Measurements from ENCODE around the gene GSTO1.
"Not testable (repeated sequence)": the region's sequence is repeated elsewhere in the genome, so short reads cannot be mapped to it uniquely, and the experiment has no call there.

The GSTO1 gene

DNA sequence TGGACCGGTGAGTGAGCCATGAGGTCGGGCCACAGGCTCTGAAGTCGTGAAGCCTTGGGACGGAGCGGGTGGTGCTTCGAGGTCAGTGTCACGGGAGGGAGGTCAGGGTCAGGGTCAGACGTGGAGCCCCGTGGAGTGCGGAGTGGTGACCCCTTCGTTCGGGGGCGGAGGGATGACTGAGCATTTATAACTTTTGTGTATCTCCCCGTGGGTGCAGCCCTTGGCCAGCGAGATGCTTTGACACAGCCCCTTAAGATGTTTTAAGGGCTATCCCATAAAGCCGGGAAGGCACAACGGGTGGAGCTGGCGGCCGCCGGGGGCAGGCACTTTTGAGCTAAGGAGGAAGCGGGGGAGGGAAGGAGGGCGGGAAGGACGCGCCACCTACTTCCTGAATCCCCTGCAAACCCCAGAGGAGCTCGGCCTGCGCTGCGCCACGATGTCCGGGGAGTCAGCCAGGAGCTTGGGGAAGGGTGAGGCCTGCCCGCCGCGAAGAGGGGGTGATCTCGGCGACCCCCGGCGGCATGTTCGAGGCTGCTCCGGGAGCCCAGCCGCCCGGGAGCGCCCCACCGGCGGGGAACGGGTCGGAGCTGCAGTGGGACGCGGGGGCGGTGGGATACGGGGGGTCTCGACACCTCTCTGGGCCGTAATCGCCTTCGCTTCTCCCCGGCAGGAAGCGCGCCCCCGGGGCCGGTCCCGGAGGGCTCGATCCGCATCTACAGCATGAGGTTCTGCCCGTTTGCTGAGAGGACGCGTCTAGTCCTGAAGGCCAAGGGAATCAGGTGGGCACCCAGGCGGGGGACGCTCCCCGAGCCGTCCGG lies at the start of gene GSTO1:
GSTO1 (plus strand) TSS at position 400 of the 818 bp plus-strand sequence; CDS start at position 437, 37 bp downstream.
- DNase-seq, result peak; percentile 77

- DNase-seq, result no peak
Observed at GRCh38 chr10:104208730-104209129, 46.0 kb upstream of the GSTO1 start.

GRCh38 chr10:104209575-104210198 lies 45.0 kb upstream of the GSTO1 start:
- peak; percentile 38 for DNase-seq

- no peak for DNase-seq
Observed at GRCh38 chr10:104216631-104217030, 38.1 kb upstream of the GSTO1 start.

DNA sequence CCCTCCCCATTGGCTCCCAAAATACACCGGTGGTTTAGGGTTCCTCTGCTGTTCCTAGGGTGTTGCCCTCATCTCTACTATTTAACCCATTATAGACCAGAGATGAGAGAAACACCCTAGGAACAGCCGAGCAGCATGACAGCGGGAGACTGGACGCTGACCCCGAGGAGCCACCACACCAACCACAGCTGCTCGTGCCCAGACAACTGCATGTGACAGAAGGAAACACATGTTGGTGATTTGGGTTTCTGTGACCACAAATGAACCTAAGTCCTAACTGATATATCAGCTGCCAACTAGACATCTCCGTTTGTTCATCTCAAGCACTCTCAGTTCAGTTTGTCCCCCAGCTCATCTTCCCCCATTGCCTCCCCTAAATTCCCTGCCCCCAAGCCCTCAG lies 35.9 kb upstream of the GSTO1 start:
- no peak for DNase-seq

DNA sequence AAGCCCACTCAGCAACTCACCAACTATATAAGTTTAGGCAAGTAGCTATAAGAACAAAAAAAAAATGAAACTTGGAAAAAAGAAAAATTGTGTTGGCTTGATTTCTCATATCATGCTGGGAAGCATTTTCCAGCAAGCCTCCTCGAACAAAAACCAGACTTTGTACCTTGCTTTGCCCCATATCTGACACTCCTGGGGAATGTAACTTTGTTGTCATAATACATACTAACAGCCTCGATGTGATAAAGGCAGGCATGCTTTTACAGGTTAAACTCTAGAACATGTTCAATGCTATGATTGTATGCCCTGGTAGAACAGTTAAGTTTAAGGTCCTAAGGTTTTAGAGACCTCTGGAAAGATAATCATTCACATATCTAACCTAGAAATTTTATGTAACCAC lies 34.2 kb upstream of the GSTO1 start:
- DNase-seq, result no peak

GRCh38 chr10:104223304-104223703 lies 31.4 kb upstream of the GSTO1 start:
- DNase-seq, result no peak

DNA sequence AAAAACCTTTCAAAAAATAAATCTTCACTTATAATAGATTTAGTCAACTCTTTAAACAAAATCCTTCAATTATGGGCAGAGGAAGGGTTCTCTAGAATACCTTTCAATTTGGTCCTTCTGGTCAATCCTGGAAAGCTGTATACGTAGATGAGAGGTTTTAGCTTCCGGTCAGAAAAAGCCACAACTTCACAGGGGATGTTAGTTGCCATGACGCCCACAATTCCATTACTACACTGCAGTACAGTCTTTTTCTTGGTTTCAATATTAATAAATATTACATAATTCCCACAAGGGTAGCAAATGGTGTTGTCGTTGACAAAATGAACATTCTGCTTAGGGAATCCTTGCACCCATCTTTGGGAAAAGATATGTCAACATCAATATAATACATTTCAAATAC lies 24.2 kb upstream of the GSTO1 start:
- no peak for DNase-seq

DNA sequence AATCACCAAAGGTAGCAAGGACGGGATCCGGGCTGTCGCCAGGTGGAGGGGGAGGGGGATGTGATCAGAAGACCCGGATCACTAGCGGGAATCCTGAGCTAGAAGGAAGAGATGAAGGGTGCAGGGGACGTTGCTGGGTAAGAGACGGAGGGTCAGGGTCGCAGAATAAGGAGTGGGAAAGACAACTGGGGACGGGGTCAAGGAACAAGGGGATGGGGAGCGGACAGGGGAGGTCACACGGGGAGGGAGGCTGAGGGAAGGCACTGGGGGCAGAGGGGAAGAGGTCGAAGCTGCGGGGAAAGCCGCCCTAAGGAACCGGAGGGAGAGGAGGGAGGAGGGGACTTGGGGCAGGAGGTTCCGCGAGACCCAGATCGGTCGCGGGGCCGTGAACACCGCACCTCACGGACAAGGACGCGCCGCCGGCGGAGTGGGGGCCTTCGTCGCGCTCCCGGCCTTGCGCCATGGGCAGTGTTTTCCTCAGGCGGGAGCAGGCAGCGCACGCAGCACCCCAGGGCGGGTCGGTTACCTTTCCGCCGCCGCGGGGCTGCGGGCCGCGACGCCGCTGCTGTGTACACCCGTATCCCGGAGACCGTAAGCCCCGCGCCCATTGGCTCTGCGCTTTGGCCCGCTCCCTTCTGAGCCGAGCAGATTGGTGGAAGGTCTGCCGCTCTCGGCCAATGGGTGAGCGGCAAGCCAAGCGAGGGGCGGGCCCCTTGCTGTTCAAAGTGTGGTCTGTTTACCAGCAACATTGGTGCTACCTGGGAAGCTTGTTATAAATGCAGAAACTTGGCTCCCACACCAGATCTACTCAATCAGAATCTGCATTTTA lies 22.7 kb upstream of the GSTO1 start, which contains the start of gene CFAP43:
CFAP43 (minus strand) TSS at position 581 of the 829 bp plus-strand sequence; CDS start at position 463, 118 bp downstream.
- DNase-seq, result peak; percentile 94

- no peak for DNase-seq
Observed at GRCh38 chr10:104232613-104233102, 22.0 kb upstream of the GSTO1 start.

- DNase-seq, result no peak
Observed at GRCh38 chr10:104233817-104234216, 20.9 kb upstream of the GSTO1 start.

DNA sequence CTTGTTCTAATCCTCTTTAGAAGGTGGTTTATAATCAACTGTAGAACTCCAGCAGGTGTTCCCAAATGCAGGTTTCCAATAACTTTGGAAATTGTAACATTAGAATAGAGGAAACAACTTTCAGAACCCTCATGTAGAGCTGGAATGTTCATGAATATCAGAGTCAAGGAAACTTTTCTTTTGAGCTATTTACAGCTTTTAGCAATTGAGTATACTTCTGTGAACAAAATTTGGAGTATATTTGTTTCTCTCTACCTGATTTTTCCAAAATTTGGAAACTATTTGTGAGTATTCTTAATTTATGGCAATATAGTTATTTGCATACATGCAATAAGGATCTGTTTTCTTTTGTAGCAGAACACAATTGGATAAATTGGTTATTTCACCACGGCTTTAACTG lies 19.8 kb upstream of the GSTO1 start:
- no peak for DNase-seq

DNA sequence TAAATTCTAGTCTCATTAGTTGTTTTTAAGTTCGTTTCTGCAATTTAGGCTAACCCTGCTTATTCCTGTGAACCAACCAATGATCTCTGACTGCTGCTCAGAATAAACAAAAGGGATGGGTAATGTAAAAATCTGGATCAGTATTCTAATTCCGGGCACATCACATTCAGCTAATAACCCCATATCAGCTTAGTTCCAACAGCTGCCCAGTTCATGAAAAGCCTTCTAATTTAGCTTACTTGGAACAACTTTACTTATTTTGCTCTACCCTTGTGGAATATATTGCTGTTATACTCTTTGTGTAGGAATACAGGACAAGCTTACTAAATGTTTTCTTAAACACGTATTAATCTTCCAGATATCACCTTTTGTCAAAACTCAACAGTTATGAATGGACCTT lies 18.9 kb upstream of the GSTO1 start:
- no peak for DNase-seq

DNA sequence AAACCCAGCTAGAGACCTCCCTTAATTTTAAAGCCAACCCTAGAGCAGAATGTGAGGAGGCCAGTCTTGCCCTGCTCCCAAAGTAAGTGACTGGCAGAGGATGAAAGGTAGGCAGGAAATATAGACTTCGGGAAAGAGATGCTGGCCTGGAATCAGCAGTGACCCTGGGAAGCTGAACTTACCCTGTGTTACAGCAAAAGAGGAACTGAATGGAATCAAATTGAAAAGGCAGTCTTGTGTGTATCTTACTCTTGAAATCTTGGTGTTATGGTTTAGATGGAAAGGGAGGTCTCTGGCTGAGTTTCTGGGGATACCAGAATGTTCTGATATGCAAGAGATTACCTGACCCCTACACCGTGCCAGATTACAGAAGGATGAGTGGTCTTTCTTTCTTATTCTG lies 14.6 kb upstream of the GSTO1 start:
- no peak for DNase-seq

GRCh38 chr10:104242545-104242944 lies 12.1 kb upstream of the GSTO1 start:
- DNase-seq, result no peak

- not testable (repeated sequence) for DNase-seq
Observed at GRCh38 chr10:104243009-104243408, 11.7 kb upstream of the GSTO1 start.

- no peak for DNase-seq
Observed at GRCh38 chr10:104243512-104243911, 11.2 kb upstream of the GSTO1 start.

DNA sequence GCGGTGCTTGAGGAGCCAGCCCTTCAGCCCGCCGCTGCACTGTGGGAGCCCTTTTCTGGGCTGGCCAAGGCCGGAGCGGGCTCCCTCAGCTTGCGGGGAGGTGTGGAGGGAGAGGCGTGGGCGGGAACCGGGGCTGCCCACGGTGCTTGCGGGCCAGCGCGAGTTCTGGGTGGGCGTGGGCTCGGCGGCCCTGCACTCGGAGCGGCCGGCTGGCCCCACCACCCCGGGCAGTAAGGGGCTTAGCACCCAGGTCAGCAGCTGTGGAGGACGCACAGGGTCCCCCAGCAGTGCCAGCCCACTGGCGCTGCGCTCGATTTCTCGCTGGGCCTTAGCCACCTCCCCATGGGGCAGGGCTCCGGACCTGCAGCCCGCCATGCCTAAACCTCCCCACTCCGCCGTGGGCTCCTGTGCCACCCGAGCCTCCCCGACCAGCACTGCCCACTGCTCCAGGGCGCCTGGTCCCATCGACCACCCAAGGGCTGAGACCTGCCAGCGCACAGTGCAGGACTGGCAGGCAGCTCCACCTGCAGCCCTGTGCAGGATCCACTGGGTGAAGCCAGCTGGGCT lies 9.5 kb upstream of the GSTO1 start:
- DNase-seq, result no peak

DNA sequence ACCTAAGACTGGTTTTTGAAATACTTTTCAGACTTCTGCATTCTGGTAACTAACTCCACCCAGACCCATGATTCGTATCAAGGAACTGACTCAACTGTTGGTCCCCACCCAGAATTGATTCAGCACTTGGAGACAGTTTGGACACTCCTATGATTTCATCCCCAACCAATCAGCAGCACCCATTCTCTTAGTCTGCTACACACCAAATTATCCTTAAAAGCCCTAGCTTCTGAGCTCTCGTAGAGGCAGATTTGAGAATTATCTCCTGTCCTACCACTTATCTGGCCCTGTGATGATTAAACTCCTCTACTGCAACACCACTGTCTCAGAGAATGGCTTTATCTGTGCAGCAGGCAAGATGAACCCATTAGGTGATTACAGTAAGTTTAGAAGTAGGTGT lies 7.7 kb upstream of the GSTO1 start:
- DNase-seq, result peak; percentile 57

DNA sequence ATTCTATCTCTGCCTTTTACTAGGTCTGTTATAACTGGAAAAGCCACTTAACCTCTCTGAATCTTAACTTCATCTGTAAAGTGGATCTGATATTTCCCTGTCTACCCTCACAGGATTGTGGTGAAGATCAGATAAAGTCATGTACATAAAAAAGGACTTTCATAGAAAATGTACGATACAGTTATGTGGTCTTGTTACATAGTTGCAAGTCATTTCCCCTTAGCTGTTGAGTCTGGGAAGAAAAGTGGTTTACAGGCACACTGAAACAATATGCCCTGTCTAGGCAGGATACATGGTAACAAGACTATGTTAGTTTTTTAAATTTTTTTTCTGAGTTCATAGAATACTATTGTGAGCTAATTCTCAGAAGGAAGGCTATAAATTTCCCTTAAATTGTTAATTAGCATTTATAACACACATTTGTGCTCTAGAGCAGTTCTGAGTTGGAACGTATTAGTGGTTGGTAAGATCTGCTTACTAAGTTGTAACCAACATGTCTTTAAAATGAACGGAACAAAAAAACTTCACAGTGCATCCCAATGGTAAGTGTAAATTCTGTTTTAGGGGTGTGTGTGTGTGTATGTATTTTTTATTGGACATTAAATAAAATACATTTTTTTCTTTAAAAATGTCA lies 7.1 kb upstream of the GSTO1 start:
- no peak for DNase-seq

GRCh38 chr10:104248931-104249330 lies 5.8 kb upstream of the GSTO1 start:
- DNase-seq, result not testable (repeated sequence)

DNA sequence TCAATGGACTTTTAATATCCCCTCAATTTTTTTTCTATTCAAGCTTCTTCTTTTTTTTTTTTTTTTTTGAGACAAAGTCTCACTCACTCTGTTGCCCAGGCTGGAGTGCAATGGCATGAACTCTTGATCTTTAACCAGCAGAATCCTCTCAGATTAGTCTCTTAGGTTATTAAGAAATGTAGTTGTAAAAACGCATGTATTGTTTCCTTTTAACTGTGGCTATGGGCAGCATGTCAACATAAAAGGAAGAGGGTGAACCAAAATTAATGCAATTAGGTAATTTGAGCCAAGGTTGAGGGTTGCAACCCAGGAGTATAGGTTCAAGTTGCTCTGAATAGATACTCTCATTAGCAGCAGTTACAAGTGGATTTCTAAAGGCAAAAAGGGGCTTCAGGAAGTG lies 4.3 kb upstream of the GSTO1 start:
- DNase-seq, result no peak

Measured in fibroblast of skin of right biceps (primary cell).